ENCODE results near the gene STOML2. TPM values are rescaled to one million over a fixed set of nuclear protein-coding genes. Genes with fewer than 3 reads are reported as not detected.
"Not testable (repeated sequence)": the region's sequence is repeated elsewhere in the genome, so short reads cannot be mapped to it uniquely, and the experiment has no call there.

STOML2 gene, protein sequence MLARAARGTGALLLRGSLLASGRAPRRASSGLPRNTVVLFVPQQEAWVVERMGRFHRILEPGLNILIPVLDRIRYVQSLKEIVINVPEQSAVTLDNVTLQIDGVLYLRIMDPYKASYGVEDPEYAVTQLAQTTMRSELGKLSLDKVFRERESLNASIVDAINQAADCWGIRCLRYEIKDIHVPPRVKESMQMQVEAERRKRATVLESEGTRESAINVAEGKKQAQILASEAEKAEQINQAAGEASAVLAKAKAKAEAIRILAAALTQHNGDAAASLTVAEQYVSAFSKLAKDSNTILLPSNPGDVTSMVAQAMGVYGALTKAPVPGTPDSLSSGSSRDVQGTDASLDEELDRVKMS
- total RNA-seq (ENCODE audit: low replicate concordance) = 115 and 149 TPM in 2 replicates
- long read RNA-seq, transcript STOML2-201 (10 exons, 1,278 nt) = major isoform, 387 of 427 reads
- long read RNA-seq, transcript STOML2-205 (9 exons, 1,293 nt) = minor isoform, 11 of 427 reads
- long read RNA-seq, partial matches to known transcripts = 16 of 427 reads
- long read RNA-seq, other reads (novel, unspliced or antisense) = 12 of 427 reads

DNA sequence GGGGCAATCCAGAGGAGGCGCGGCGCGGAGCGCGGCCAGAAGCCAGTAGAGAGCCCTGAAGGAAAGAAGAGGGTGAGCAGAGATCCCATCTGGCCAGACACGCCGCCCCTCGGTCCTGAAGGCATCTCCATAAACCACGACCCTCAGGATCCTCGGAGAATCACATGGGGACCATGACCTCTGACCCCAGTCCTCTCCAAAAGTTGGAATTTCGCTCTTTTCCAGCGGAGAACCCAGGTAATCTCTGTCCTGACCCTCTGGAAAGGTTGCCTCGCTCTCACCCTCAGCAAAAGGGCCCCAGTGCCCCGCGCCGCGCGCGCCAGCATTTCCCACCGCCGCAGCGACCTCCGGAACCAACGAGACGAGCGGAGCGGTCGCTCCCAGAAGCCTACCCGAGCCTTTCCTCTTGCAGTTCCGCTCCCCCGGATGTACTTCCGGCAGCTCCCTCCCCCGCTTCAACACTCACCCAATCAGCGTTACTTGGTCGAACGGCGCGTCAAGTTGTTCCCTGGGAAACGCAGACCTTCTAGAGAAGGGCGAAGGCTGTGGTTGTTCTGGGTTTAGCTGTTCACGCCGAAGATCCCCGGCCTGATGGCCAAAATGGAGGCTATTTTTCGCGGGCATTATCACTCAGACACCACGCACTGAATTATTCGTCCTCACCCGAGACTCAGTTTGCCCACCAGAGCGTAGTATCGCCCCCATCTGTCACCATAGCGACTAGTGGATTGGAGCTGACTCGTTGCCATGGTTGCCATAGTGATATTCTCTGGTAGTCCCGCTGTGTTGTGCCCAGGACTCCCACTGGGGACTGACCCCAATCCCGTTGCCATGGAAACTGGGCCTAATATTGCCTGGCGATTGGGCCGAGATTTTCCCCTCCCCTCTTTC lies at the start of gene STOML2:
Gene STOML2 (minus strand): TSS at position 363 of the 891 bp plus-strand sequence. CDS start 37 bp downstream, at position 326.
- H3K9me3 Mint-ChIP-seq = no peaks in the 10 kb centered on the region
- TF ChIP-seq, protein P1, sequence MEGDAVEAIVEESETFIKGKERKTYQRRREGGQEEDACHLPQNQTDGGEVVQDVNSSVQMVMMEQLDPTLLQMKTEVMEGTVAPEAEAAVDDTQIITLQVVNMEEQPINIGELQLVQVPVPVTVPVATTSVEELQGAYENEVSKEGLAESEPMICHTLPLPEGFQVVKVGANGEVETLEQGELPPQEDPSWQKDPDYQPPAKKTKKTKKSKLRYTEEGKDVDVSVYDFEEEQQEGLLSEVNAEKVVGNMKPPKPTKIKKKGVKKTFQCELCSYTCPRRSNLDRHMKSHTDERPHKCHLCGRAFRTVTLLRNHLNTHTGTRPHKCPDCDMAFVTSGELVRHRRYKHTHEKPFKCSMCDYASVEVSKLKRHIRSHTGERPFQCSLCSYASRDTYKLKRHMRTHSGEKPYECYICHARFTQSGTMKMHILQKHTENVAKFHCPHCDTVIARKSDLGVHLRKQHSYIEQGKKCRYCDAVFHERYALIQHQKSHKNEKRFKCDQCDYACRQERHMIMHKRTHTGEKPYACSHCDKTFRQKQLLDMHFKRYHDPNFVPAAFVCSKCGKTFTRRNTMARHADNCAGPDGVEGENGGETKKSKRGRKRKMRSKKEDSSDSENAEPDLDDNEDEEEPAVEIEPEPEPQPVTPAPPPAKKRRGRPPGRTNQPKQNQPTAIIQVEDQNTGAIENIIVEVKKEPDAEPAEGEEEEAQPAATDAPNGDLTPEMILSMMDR (conservative IDR thresholded peaks at IDR 0.05) = no peak
- peak; percentile 93 for DNase-seq (ENCODE audit: extremely low spot score, unreplicated experiment)
- H3K4me3 Mint-ChIP-seq = peak within 1 kb of the TSS; percentile 94
- H3K4me1 Mint-ChIP-seq (ENCODE audit: unreplicated experiment) = peaks cover 13% of the 10 kb centered on the region
- H3K27ac Mint-ChIP-seq = peak within 1 kb of the TSS; percentile 96
- peaks cover 20% of the 10 kb centered on the region for H3K36me3 Mint-ChIP-seq
- H3K27me3 Mint-ChIP-seq = no peaks in the 10 kb centered on the region

DNA sequence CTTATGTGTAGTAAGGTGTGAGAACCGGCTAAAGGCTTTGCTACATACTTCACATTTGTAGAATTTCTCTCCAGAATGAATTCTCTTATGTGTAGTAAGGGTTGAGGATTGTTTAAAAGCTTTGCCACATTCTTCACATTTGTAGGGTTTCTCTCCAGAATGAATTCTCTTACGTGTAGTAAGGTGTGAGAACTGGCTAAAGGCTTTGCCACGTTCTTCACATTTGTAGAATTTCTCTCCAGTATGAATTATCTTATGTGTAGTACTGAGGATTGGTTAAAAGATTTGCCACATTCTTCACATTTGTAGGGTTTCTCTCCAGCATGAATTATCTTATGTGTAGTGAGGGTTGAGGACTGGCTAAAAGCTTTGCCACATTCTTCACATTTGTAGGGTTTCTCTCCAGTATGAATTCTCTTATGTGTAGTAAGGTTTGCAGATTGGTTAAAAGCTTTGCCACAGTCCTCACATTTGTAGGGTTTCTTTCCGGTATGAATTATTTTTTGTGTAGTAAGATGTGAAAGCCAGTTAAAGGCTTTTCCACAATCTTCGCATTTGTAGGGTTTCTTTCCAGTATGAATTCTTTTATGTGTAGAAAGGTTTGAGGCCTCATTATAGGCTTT lies 45.1 kb upstream of the STOML2 start:
- DNase-seq (ENCODE audit: extremely low spot score, unreplicated experiment); H3K36me3 Mint-ChIP-seq; H3K4me3 Mint-ChIP-seq; H3K27ac Mint-ChIP-seq; H3K27me3 Mint-ChIP-seq; H3K4me1 Mint-ChIP-seq (ENCODE audit: unreplicated experiment): not testable (repeated sequence)
- H3K9me3 Mint-ChIP-seq = peaks cover 19% of the 10 kb centered on the region

DNA sequence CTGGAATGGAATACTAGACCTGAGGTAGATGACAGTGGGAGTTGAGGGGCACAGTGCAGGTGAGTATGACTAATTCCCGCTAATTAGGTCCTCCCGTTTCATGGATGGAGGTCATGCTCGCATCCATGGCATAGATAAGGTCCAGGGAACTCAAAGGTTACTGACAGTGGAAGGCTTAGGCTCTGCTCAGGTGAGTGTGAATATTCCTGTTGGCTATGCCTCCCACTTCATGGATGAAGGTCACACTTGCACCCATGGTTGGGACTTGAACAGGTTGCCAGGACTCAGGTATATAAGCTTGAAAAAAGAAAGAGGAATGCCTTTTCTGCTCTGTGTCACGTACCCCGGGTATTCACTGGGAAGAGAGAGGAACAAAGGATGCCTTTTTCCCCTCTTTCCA lies 39.1 kb upstream of the STOML2 start:
- H3K27ac Mint-ChIP-seq = no peak overlapping the region
- H3K4me3 Mint-ChIP-seq = no peak overlapping the region
- no peaks in the 10 kb centered on the region for H3K36me3 Mint-ChIP-seq
- no peaks in the 10 kb centered on the region for H3K9me3 Mint-ChIP-seq
- no peaks in the 10 kb centered on the region for H3K4me1 Mint-ChIP-seq (ENCODE audit: unreplicated experiment)
- no peak for DNase-seq (ENCODE audit: extremely low spot score, unreplicated experiment)
- TF ChIP-seq, protein P1 (conservative IDR thresholded peaks at IDR 0.05) = no peak
- H3K27me3 Mint-ChIP-seq = no peaks in the 10 kb centered on the region

DNA sequence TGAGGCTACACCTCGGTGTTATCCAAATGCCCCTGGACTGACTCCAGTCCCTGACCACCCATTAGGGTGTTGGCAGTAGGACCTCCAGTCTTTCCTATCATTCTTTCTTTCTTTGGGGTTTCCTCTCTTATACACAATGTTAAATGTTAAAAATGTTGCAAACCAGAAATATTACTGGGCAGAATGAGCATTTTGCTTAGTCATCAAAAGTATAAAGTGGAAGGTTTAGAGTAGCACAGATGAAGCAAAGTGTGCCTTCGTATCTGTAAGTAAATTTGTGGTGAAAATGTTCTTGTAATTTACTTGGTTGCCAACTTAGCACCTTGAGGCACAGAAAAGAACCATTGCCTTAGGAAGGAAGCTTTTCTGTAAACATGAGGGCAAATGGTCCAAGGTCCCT lies 37.2 kb upstream of the STOML2 start:
- Mint-ChIP-seq H3K4me3 (no peak overlapping the region), H3K27me3 (no peaks in the 10 kb centered on the region), H3K27ac (no peak overlapping the region), H3K9me3 (no peaks in the 10 kb centered on the region), H3K4me1 (ENCODE audit: unreplicated experiment) (no peaks in the 10 kb centered on the region), H3K36me3 (no peaks in the 10 kb centered on the region)
- no peak for DNase-seq (ENCODE audit: extremely low spot score, unreplicated experiment)
- TF ChIP-seq, protein P1 (conservative IDR thresholded peaks at IDR 0.05) = no peak

DNA sequence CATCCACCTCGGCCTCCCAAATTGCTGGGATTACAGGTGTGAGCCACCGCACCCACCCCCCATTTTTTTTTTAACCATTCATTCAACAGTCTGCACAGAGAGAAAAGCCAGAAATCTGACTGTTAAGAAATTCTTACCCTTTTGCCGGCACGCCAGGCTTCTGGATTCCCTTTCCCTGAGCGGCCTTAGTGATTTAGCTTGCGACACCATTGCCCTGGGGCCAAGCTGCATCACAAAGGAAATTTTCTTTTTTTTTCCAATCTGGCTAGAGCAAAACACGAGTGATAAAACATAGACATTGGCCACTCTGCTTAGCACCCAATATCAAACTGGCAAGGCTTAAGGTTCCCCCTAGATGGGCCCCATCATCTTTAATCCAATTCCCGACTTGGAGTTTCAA lies 33.9 kb upstream of the STOML2 start:
- peak overlapping the region; percentile 64 for H3K27ac Mint-ChIP-seq
- no peak for DNase-seq (ENCODE audit: extremely low spot score, unreplicated experiment)
- H3K4me1 Mint-ChIP-seq (ENCODE audit: unreplicated experiment) = no peaks in the 10 kb centered on the region
- H3K9me3 Mint-ChIP-seq = peaks cover 9% of the 10 kb centered on the region
- no peaks in the 10 kb centered on the region for H3K36me3 Mint-ChIP-seq
- H3K4me3 Mint-ChIP-seq = no peak overlapping the region
- no peaks in the 10 kb centered on the region for H3K27me3 Mint-ChIP-seq
- TF ChIP-seq, protein P1 (conservative IDR thresholded peaks at IDR 0.05) = no peak

All from type B pancreatic cell (in vitro differentiated cells).